ENCODE results near the gene P2RY2.
"Not testable (repeated sequence)": the region's sequence is repeated elsewhere in the genome, so short reads cannot be mapped to it uniquely, and the experiment has no call there.

The P2RY2 gene

GRCh38 chr11:73259406-73260126 lies 41.5 kb downstream of the P2RY2 start:
- FAIRE-seq, result no peak

GRCh38 chr11:73260127-73260457 lies 42.0 kb downstream of the P2RY2 start:
- DNase-seq (ENCODE audit: extremely low spot score, insufficient read length, low read depth) (no peak), FAIRE-seq (no peak)

More at GRCh38 chr11:73259406-73260126, 41.5 kb downstream of the P2RY2 start:
- DNase-seq (ENCODE audit: extremely low spot score, insufficient read length, low read depth), result no peak

GRCh38 chr11:73262851-73263495 lies 44.9 kb downstream of the P2RY2 start:
- DNase-seq (ENCODE audit: extremely low spot score, insufficient read length, low read depth) (no peak), FAIRE-seq (no peak)

- FAIRE-seq (no peak), DNase-seq (ENCODE audit: extremely low spot score, insufficient read length, low read depth) (no peak)
Measured at GRCh38 chr11:73263640-73264039, 45.6 kb downstream of the P2RY2 start.

- FAIRE-seq, result no peak
Measured at GRCh38 chr11:73265278-73265810, 47.3 kb downstream of the P2RY2 start.

GRCh38 chr11:73265853-73266645 lies 48.0 kb downstream of the P2RY2 start:
- no peak for FAIRE-seq
- no peak for DNase-seq (ENCODE audit: extremely low spot score, insufficient read length, low read depth)

More at GRCh38 chr11:73265278-73265810, 47.3 kb downstream of the P2RY2 start:
- DNase-seq (ENCODE audit: extremely low spot score, insufficient read length, low read depth), result no peak

GRCh38 chr11:73266646-73267020 lies 48.6 kb downstream of the P2RY2 start:
- no peak for DNase-seq (ENCODE audit: extremely low spot score, insufficient read length, low read depth)
- no peak for FAIRE-seq

- DNase-seq (ENCODE audit: extremely low spot score, insufficient read length, low read depth), result no peak
- no peak for FAIRE-seq
Measured at GRCh38 chr11:73267122-73267846, 49.2 kb downstream of the P2RY2 start.

GRCh38 chr11:73267906-73268540 lies 49.9 kb downstream of the P2RY2 start:
- DNase-seq (ENCODE audit: extremely low spot score, insufficient read length, low read depth) (no peak), FAIRE-seq (no peak)

GRCh38 chr11:73268671-73269271 lies 50.7 kb downstream of the P2RY2 start:
- FAIRE-seq (no peak), DNase-seq (ENCODE audit: extremely low spot score, insufficient read length, low read depth) (no peak)

GRCh38 chr11:73269459-73270015 lies 51.5 kb downstream of the P2RY2 start:
- DNase-seq (ENCODE audit: extremely low spot score, insufficient read length, low read depth) (no peak), FAIRE-seq (no peak)

GRCh38 chr11:73270016-73270854 lies 52.2 kb downstream of the P2RY2 start:
- no peak for DNase-seq (ENCODE audit: extremely low spot score, insufficient read length, low read depth)
- FAIRE-seq, result peak; percentile 29

GRCh38 chr11:73270855-73271477 lies 52.9 kb downstream of the P2RY2 start:
- FAIRE-seq (no peak), DNase-seq (ENCODE audit: extremely low spot score, insufficient read length, low read depth) (no peak)

- FAIRE-seq; DNase-seq (ENCODE audit: extremely low spot score, insufficient read length, low read depth): not testable (repeated sequence)
Measured at GRCh38 chr11:73271478-73271865, 53.4 kb downstream of the P2RY2 start.

- peak; percentile 42 for FAIRE-seq
- DNase-seq (ENCODE audit: extremely low spot score, insufficient read length, low read depth), result peak; percentile 33
Measured at GRCh38 chr11:73271936-73272679, 54.0 kb downstream of the P2RY2 start, which contains the start of gene P2RY6. Gene P2RY6 (plus strand): TSS chr11:73272338. CDS start chr11:73296519, 24,181 bp downstream.

- DNase-seq (ENCODE audit: extremely low spot score, insufficient read length, low read depth) (no peak), FAIRE-seq (no peak)
Measured at GRCh38 chr11:73272680-73273038, 54.6 kb downstream of the P2RY2 start.

All from GM18507 (cell line).